ENCODE measurements around the gene METAP1D. TPM values are rescaled to one million over a fixed set of nuclear protein-coding genes. Genes with fewer than 3 reads are reported as not detected.

METAP1D gene
- total RNA-seq, 4 donors from 2014 or later: 5.2 to 30.9 (median 7.3) TPM

DNA sequence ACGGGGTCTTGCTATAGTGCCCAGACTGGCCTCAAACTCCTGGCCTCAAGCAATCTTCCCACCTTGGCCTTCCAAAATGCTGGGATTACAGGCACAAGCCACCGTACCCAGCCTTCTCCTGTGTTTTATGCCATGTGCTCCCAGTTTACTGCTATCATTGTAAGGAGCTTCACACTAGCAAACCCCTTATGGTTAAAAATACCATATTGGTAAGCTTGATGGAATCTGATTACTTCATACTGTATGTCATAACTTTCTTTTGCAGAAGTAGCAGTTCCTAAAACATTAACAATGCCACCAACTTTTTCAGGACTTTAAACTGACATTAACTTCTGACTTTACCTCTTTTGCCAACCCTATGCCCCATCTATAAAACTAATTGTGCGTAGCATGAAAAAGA lies 41.3 kb upstream of the METAP1D start:
- H3K36me3 ChIP-seq: no peaks in the 10 kb centered on the region
- H3K27me3 ChIP-seq: no peaks in the 10 kb centered on the region
- intact Hi-C loops (cut with DNase I): no loop called here
- no peak overlapping the region for H3K4me3 ChIP-seq (replicated peaks in 1 of 3)
- TF ChIP-seq, protein P1, sequence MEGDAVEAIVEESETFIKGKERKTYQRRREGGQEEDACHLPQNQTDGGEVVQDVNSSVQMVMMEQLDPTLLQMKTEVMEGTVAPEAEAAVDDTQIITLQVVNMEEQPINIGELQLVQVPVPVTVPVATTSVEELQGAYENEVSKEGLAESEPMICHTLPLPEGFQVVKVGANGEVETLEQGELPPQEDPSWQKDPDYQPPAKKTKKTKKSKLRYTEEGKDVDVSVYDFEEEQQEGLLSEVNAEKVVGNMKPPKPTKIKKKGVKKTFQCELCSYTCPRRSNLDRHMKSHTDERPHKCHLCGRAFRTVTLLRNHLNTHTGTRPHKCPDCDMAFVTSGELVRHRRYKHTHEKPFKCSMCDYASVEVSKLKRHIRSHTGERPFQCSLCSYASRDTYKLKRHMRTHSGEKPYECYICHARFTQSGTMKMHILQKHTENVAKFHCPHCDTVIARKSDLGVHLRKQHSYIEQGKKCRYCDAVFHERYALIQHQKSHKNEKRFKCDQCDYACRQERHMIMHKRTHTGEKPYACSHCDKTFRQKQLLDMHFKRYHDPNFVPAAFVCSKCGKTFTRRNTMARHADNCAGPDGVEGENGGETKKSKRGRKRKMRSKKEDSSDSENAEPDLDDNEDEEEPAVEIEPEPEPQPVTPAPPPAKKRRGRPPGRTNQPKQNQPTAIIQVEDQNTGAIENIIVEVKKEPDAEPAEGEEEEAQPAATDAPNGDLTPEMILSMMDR (IDR thresholded peaks at IDR 0.05): no peak
- TF ChIP-seq POLR2A (IDR thresholded peaks at IDR 0.05): no peak
- DNase-seq: no peak
- no peaks in the 10 kb centered on the region for H3K4me1 ChIP-seq
- H3K27ac ChIP-seq: no peak overlapping the region
- H3K9me3 ChIP-seq: no peaks in the 10 kb centered on the region
- WGBS, 2 donors: 98% methylated on average over 3 of the region's 3 CpGs

- 85 to 93% methylated on average over 2 of the region's 2 CpGs for WGBS, 2 donors
- no peak for TF ChIP-seq POLR2A (IDR thresholded peaks at IDR 0.05)
- TF ChIP-seq, protein P1 (IDR thresholded peaks at IDR 0.05): no peak
- Histone ChIP-seq H3K4me3 (replicated peaks in 1 of 3) (no peak overlapping the region), H3K27me3 (no peaks in the 10 kb centered on the region), H3K4me1 (no peaks in the 10 kb centered on the region), H3K36me3 (no peaks in the 10 kb centered on the region), H3K27ac (no peak overlapping the region), H3K9me3 (no peaks in the 10 kb centered on the region)
- intact Hi-C loops (cut with DNase I): no loop called here
- no peak for DNase-seq
Measured at GRCh38 chr2:171959998-171960397, 39.8 kb upstream of the METAP1D start.

GRCh38 chr2:171960570-171960969 lies 39.2 kb upstream of the METAP1D start:
- no peaks in the 10 kb centered on the region for H3K4me1 ChIP-seq
- intact Hi-C loops (cut with DNase I): no loop called here
- WGBS, 2 donors: 94% methylated on average over 3 of the region's 3 CpGs

GRCh38 chr2:171963198-171963597 lies 36.6 kb upstream of the METAP1D start:
- no peaks in the 10 kb centered on the region for H3K4me1 ChIP-seq
- intact Hi-C loops (cut with DNase I): no loop called here
- WGBS, 2 donors: 92 to 94% methylated on average over 2 of the region's 2 CpGs
- H3K36me3 ChIP-seq: peaks cover 14 to 16% of the 10 kb centered on the region in 2 donors
- no peak overlapping the region for H3K27ac ChIP-seq
- no peak for TF ChIP-seq POLR2A (IDR thresholded peaks at IDR 0.05)
- TF ChIP-seq, protein P1 (IDR thresholded peaks at IDR 0.05): no peak
- DNase-seq: no peak
- H3K4me3 ChIP-seq (replicated peaks in 1 of 3): no peak overlapping the region
- H3K9me3 ChIP-seq: no peaks in the 10 kb centered on the region
- H3K27me3 ChIP-seq: no peaks in the 10 kb centered on the region

More at GRCh38 chr2:171960570-171960969, 39.2 kb upstream of the METAP1D start:
- TF ChIP-seq POLR2A (IDR thresholded peaks at IDR 0.05): no peak
- TF ChIP-seq, protein P1 (IDR thresholded peaks at IDR 0.05): no peak
- no peaks in the 10 kb centered on the region for H3K9me3 ChIP-seq
- no peaks in the 10 kb centered on the region for H3K27me3 ChIP-seq
- no peak for DNase-seq
- no peaks in the 10 kb centered on the region for H3K36me3 ChIP-seq
- no peak overlapping the region for H3K27ac ChIP-seq
- H3K4me3 ChIP-seq (replicated peaks in 1 of 3): no peak overlapping the region

- H3K9me3 ChIP-seq: no peaks in the 10 kb centered on the region
- WGBS, 2 donors: 87 to 92% methylated on average over 2 of the region's 2 CpGs
- H3K4me3 ChIP-seq (replicated peaks in 1 of 3): no peak overlapping the region
- TF ChIP-seq, protein P1 (IDR thresholded peaks at IDR 0.05): no peak
- no peak for TF ChIP-seq POLR2A (IDR thresholded peaks at IDR 0.05)
- peaks cover 14 to 16% of the 10 kb centered on the region in 2 donors for H3K36me3 ChIP-seq
- intact Hi-C loops (cut with DNase I): no loop called here
- DNase-seq: no peak
- H3K4me1 ChIP-seq: no peaks in the 10 kb centered on the region
- H3K27ac ChIP-seq: no peak overlapping the region
- no peaks in the 10 kb centered on the region for H3K27me3 ChIP-seq
Measured at GRCh38 chr2:171964308-171964707, 35.4 kb upstream of the METAP1D start.

Measured in thyroid gland (tissue), 4 donors.